Activated T-helper 1 cell treated with anti-CD3 and anti-CD28 coated beads, Interleukin-12 subunit alpha, Interleukin-12 subunit beta, Interleukin-2, Interleukin-4 antibody, amounts not matched to agents 30 ng/mL and 10 ng/mL and 1 ng/mL, durations not matched to agents 14 hours and 24 hours and 36 hours (primary cell): ENCODE measurements around the gene ARNT2. TPM values are rescaled to one million over a fixed set of nuclear protein-coding genes. Genes with fewer than 3 reads are reported as not detected.
"Not testable (repeated sequence)": the region's sequence is repeated elsewhere in the genome, so short reads cannot be mapped to it uniquely, and the experiment has no call there.

Source experiments
- DNase-seq: peaks from one replicate; pipeline ENCODE4 v3.0.0; 2021; ENCODE audit warnings: low spot score
- H3K27ac Mint-ChIP-seq: one replicate; pipeline ENCODE4 v1.8.0; 2021; ENCODE audit warnings: mild to moderate bottlenecking, mixed read lengths
- H3K27me3 Mint-ChIP-seq: one replicate; pipeline ENCODE4 v1.8.0; 2022; ENCODE audit warnings: mild to moderate bottlenecking, moderate library complexity, mixed read lengths; ENCODE audit not compliant: insufficient read depth
- H3K36me3 Mint-ChIP-seq: one replicate; pipeline ENCODE4 v1.8.0; 2021; ENCODE audit warnings: low read depth, mixed read lengths
- H3K4me1 Mint-ChIP-seq: one replicate; pipeline ENCODE4 v1.8.0; 2021; ENCODE audit warnings: low read depth, mixed read lengths
- H3K4me3 Mint-ChIP-seq: one replicate; pipeline ENCODE4 v1.8.0; 2021; ENCODE audit warnings: mild to moderate bottlenecking, moderate library complexity, mixed read lengths
- H3K9me3 Mint-ChIP-seq: one replicate; pipeline ENCODE4 v1.8.0; 2021; ENCODE audit warnings: mixed read lengths
- intact Hi-C: fragments of 100-400 bp; cut with micrococcal nuclease; formaldehyde crosslinking; loops from one replicate; pipeline ENCODE4 v1.15.1; 2024
- total RNA-seq: library from RNA; stranded (reverse); gene quantifications from 2 replicates; pipeline ENCODE4 v1.2.3, GENCODE V29; 2022

ARNT2 gene
- total RNA-seq, 1 donor from 2014 or later = 0.36 TPM

DNA sequence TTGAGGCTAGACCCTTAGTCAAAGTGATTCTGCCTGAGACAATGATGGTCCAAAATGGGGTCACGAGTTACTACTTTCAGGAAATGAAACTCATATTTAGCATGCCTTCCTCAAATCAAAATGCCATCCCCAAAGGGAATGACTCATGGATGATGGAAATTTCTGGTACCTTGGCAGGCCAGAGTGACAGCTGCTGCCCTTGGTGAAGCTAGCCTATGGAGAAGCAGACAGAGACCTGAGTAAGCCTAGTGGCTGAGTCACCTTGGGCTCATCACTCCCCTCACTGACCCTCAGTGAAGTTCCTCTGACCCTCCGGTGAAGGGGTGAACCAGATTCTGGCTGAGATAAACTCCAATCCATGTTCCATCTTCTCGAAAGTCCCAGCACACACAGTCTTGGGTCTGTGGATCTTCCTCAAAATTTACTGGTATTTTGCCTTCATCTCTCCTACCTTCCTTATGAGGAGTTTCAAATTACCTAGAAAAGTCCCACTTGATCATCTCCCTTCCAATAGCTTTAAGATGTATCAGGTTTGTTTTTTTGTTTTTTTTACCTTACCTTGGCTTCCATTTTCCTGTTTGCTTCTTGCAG, 236.4 kb downstream of the ARNT2 start:
- Mint-ChIP-seq H3K27me3 (no peaks in the 10 kb centered on the region), H3K4me3 (no peak overlapping the region), H3K36me3 (no peaks in the 10 kb centered on the region), H3K4me1 (peaks cover 3% of the 10 kb centered on the region), H3K27ac (no peak overlapping the region), H3K9me3 (no peaks in the 10 kb centered on the region)
- intact Hi-C loops = no loop called here
- no peak for DNase-seq

DNA sequence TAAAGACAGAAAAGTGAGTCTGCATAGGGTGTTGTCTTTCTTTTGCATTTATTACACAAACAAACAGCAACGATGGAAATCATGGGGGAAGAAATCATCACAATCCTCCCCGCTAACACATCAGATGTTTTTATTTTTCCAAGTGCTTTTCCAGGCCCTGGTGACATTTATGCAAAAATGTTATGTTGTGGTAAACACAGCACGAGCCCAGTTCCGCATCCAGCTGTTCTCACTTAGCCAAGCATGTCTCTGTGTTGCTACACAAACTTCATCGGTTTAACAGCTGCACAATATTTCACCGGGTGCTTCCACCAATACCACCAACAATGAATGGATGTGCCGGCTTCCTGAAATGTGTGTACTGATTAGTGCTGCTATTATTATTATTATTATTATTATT, 237.2 kb downstream of the ARNT2 start:
- Mint-ChIP-seq H3K27ac (no peak overlapping the region), H3K27me3 (no peaks in the 10 kb centered on the region), H3K36me3 (no peaks in the 10 kb centered on the region), H3K4me1 (peaks cover 5% of the 10 kb centered on the region), H3K4me3 (no peak overlapping the region), H3K9me3 (no peaks in the 10 kb centered on the region)
- no peak for DNase-seq
- intact Hi-C loops = no loop called here

DNA sequence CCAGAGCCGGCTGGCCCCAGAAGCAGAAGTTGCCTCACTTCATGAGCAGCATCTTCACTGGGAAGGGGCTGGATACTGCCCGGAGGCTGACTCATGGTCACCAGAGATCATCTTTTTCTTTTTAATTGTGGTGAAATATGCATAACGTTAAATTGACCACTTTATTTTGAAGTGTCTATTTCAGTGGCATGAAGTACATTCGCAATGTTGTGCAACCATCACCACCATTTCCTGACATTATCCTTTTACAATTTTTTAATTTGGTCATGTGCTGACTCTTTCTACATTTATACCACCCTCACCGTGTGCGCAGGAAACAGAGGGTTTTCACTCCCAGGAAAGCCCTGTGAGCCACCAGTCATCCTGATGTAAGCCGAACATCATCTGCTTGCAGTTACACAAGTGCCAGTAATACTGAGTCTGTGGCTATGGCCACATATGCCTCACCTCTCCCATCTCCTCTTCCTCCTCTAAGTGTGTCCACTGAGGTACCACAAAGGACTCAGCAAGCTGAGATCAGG, 239.3 kb downstream of the ARNT2 start:
- H3K36me3 Mint-ChIP-seq = no peaks in the 10 kb centered on the region
- no peak overlapping the region for H3K4me3 Mint-ChIP-seq
- H3K9me3 Mint-ChIP-seq = no peaks in the 10 kb centered on the region
- DNase-seq = no peak
- no peak overlapping the region for H3K27ac Mint-ChIP-seq
- H3K4me1 Mint-ChIP-seq = peaks cover 5% of the 10 kb centered on the region
- no peaks in the 10 kb centered on the region for H3K27me3 Mint-ChIP-seq
- intact Hi-C loops = no loop called here

GRCh38 chr15:80645494-80646065, 241.4 kb downstream of the ARNT2 start:
- no peaks in the 10 kb centered on the region for H3K27me3 Mint-ChIP-seq
- peaks cover 5% of the 10 kb centered on the region for H3K4me1 Mint-ChIP-seq
- intact Hi-C loops = no loop called here
- H3K4me3 Mint-ChIP-seq = no peak overlapping the region
- no peaks in the 10 kb centered on the region for H3K36me3 Mint-ChIP-seq
- H3K9me3 Mint-ChIP-seq = no peaks in the 10 kb centered on the region
- no peak overlapping the region for H3K27ac Mint-ChIP-seq
- no peak for DNase-seq

- H3K27me3 Mint-ChIP-seq, DNase-seq, H3K4me1 Mint-ChIP-seq, H3K4me3 Mint-ChIP-seq, H3K9me3 Mint-ChIP-seq, H3K36me3 Mint-ChIP-seq, H3K27ac Mint-ChIP-seq, intact Hi-C loops: not testable (repeated sequence)
Measured at GRCh38 chr15:80647424-80647823, 243.2 kb downstream of the ARNT2 start.

Other genes with a start within 250 kb of the ARNT2 start
- gene CTXND1, start 152.2 kb upstream of the ARNT2 start, total RNA-seq = not detected in 2 replicates